HepG2 (cell line): ENCODE measurements around the gene ALG8. TPM values are rescaled to one million over a fixed set of nuclear protein-coding genes. Genes with fewer than 3 reads are reported as not detected.

Experiments used
- ASH2L ChIP-seq: fragments of 300-600, 200-600 bp; sonication (generic); IDR thresholded peaks from 2 replicates; pipeline ENCODE4 v1.7.0; 2017; ENCODE audit warnings: low read depth, mild to moderate bottlenecking, moderate library complexity, mixed read lengths, low read length; ENCODE audit not compliant: insufficient read length
- CENPT ChIP-seq: sonication (generic); formaldehyde crosslinking; IDR thresholded peaks from 2 replicates; pipeline ENCODE4 v1.8.0; 2022; ENCODE audit warnings: low read depth, mild to moderate bottlenecking, moderate library complexity, missing genetic modification reagents
- ELF1 ChIP-seq: sonication (generic); formaldehyde crosslinking; IDR thresholded peaks from 2 replicates; pipeline ENCODE4 v1.4.0; 2020; ENCODE audit warnings: missing genetic modification reagents
- FOSL2 ChIP-seq: sonication (generic); formaldehyde crosslinking; IDR thresholded peaks from 2 replicates; pipeline ENCODE4 v1.4.0; 2020; ENCODE audit warnings: missing genetic modification reagents
- HHEX ChIP-seq: IDR thresholded peaks from 2 replicates; pipeline ENCODE4 v1.6.1; 2016; ENCODE audit warnings: control low read depth
- ISL2 ChIP-seq: sonication (generic); formaldehyde crosslinking; IDR thresholded peaks from 2 replicates; pipeline ENCODE4 v1.5.0; 2020; ENCODE audit warnings: missing genetic modification reagents
- MEIS1 ChIP-seq: sonication (generic); formaldehyde crosslinking; IDR thresholded peaks from 2 replicates; pipeline ENCODE4 v1.9.0; 2021; ENCODE audit warnings: mild to moderate bottlenecking, missing genetic modification reagents, moderate library complexity, borderline replicate concordance
- POLR2AphosphoS2 ChIP-seq: IDR thresholded peaks from 2 replicates; pipeline ENCODE4 v1.6.1; 2011; ENCODE audit warnings: low read depth, low read length, improper control_type of control experiment
- SATB2 ChIP-seq: sonication (generic); formaldehyde crosslinking; IDR thresholded peaks from 2 replicates; pipeline ENCODE4 v1.5.0; 2020; ENCODE audit warnings: missing genetic modification reagents
- SP5 ChIP-seq: IDR thresholded peaks from 2 replicates; pipeline ENCODE4 v1.6.1; 2016; ENCODE audit warnings: low read depth, borderline replicate concordance
- TBL1XR1 ChIP-seq: fragments of 150-350 bp; IDR thresholded peaks from 2 replicates; pipeline ENCODE4 v1.6.1; 2014; ENCODE audit warnings: borderline replicate concordance, low read length; ENCODE audit not compliant: partially characterized antibody
- YY1 ChIP-seq: IDR thresholded peaks from 2 replicates; pipeline ENCODE4 v1.6.1; 2011; ENCODE audit warnings: low read length, low read depth, moderate library complexity, mild to moderate bottlenecking; ENCODE audit not compliant: insufficient read depth, insufficient replicate concordance
- ZBTB34 ChIP-seq: sonication (generic); formaldehyde crosslinking; IDR thresholded peaks from 2 replicates; pipeline ENCODE4 v1.8.0; 2022; ENCODE audit warnings: mild to moderate bottlenecking, missing genetic modification reagents
- ZMYM4 ChIP-seq: sonication (generic); formaldehyde crosslinking; IDR thresholded peaks from 2 replicates; pipeline ENCODE4 v1.8.1; 2023; ENCODE audit warnings: mild to moderate bottlenecking, missing genetic modification reagents
- ZNF124 ChIP-seq: sonication (generic); formaldehyde crosslinking; IDR thresholded peaks from 2 replicates; pipeline ENCODE4 v1.4.0; 2020; ENCODE audit warnings: missing genetic modification reagents
- ZNF431 ChIP-seq: sonication (generic); formaldehyde crosslinking; IDR thresholded peaks from 2 replicates; pipeline ENCODE4 v1.9.0; 2022; ENCODE audit warnings: missing genetic modification reagents, low read depth, mild to moderate bottlenecking, borderline replicate concordance
- ZNF441 ChIP-seq: sonication (generic); formaldehyde crosslinking; IDR thresholded peaks from 2 replicates; pipeline ENCODE4 v1.7.0; 2021; ENCODE audit warnings: missing genetic modification reagents, borderline replicate concordance
- ZNF569 ChIP-seq: sonication (generic); formaldehyde crosslinking; IDR thresholded peaks from 2 replicates; pipeline ENCODE4 v1.5.0; 2020; ENCODE audit warnings: mild to moderate bottlenecking, missing genetic modification reagents, moderate library complexity, borderline replicate concordance
- ZNF598 ChIP-seq: sonication (generic); formaldehyde crosslinking; IDR thresholded peaks from 2 replicates; pipeline ENCODE4 v1.5.1; 2020; ENCODE audit warnings: mild to moderate bottlenecking, missing genetic modification reagents, borderline replicate concordance
- ZNF607 ChIP-seq: sonication (generic); formaldehyde crosslinking; IDR thresholded peaks from 2 replicates; pipeline ENCODE4 v1.5.1; 2020; ENCODE audit warnings: missing genetic modification reagents, mild to moderate bottlenecking, borderline replicate concordance
- ZNF678 ChIP-seq: sonication (generic); formaldehyde crosslinking; IDR thresholded peaks from 2 replicates; pipeline ENCODE4 v1.4.0; 2020; ENCODE audit warnings: mild to moderate bottlenecking, missing genetic modification reagents
- ZNF770 ChIP-seq: sonication (generic); formaldehyde crosslinking; IDR thresholded peaks from 2 replicates; pipeline ENCODE4 v1.5.0; 2020; ENCODE audit warnings: mild to moderate bottlenecking, missing genetic modification reagents
- ZXDC ChIP-seq: sonication (generic); formaldehyde crosslinking; IDR thresholded peaks from 2 replicates; pipeline ENCODE4 v1.5.0; 2020; ENCODE audit warnings: mild to moderate bottlenecking, missing genetic modification reagents
- polyA plus RNA-seq, 8 experiments: library from polyadenylated mRNA; depleted of rRNA in 3 of 8; stranded (reverse) in 7 of 8; unstranded in 1 of 8; fragments of >200 nt; fragmentation: Illumina TruSeq in 4 of 8; extraction: Trizol in 4 of 8; gene quantifications; 2 replicates each; pipeline versions ENCODE4 v1.2.1 to v1.2.3, GENCODE V29; 2011 to 2016; ENCODE audit warnings: low read depth in 4 of 8, missing spikeins in 1 of 8, mixed read lengths in 1 of 8; ENCODE audit not compliant: insufficient read depth in 1 of 8
- total RNA-seq, 5 experiments: library from RNA; depleted of rRNA; stranded (reverse); fragments of >200 nt; fragmentation: Illumina TruSeq; extraction: Trizol; gene quantifications; 2 replicates each; pipeline ENCODE4 v1.2.3, GENCODE V29; 2016; ENCODE audit warnings: low read depth in 1 of 5
- TF ChIP-seq, protein P1 (sequence below): IDR thresholded peaks from 2 replicates; pipeline ENCODE4 v1.6.1; 2012; ENCODE audit warnings: inconsistent platforms

Gene ALG8
- total and polyA plus RNA-seq, 2 of the 13 experiments (the other 11 are each of a cell fraction or from before 2014, with no cell fraction given): 75.8 to 88.0 TPM

DNA sequence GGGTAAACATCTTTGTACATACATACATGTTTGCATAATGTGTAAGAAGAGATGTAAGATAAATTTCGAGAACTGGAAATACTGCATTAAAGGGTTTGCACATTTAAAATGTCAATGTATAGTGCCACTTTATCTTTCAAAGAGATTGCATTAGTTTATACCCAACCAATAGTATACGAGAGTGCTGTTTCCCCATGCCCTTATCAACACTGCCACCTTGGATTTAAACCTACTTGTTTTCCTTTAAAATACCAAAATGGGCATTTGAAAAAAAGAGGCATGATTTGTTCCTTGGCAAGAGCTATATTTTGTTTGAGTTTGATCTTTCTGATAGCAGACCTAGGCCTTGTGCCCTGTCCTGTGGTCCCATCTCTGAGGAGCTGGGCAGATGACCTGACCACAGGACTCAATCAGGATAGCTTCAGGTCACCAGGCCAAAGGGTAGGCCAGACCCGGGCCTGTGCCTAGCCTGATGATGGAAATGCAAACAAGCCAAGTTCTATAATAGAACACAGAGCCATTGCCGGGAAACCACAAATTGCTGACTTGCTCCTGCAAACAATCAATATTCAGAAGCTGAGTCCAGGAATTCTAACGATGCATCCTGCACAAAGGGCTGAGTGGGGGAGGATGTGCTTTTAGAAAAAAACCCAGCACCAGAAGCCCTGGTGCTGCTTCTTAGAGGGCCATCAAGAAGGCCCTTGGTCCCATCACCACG lies 16.9 kb upstream of the ALG8 start (continued):
- peak; percentile 58; the same call in 1 of the 2 replicates for TF ChIP-seq ZNF441
- peak; percentile 83 for TF ChIP-seq ASH2L
- TF ChIP-seq ZNF607 (CRISPR knock-in tag): peak; percentile 24; the same call in 1 of the 2 replicates
- peak; percentile 85 for TF ChIP-seq FOSL2 (CRISPR knock-in tag)
- TF ChIP-seq MEIS1 (CRISPR knock-in tag): 0 out of 2 replicates have a peak, but pooled peaks have one; percentile 52
- TF ChIP-seq POLR2AphosphoS2: no peak
- TF ChIP-seq ZNF678 (CRISPR knock-in tag): no peak
- peak; percentile 69 for TF ChIP-seq ZBTB34 (CRISPR knock-in tag)
- TF ChIP-seq SATB2 (CRISPR knock-in tag): no peak
- no peak for TF ChIP-seq ZNF569
- peak; percentile 66; the same call in 1 of the 2 replicates for TF ChIP-seq ZNF124 (CRISPR knock-in tag)
- 0 out of 2 replicates have a peak, but pooled peaks have one; percentile 33 for TF ChIP-seq ZNF598
- no peak for TF ChIP-seq CENPT (CRISPR knock-in tag)
- peak; percentile 63 for TF ChIP-seq ELF1 (CRISPR knock-in tag)
- peak; percentile 10 for TF ChIP-seq YY1
- TF ChIP-seq ZXDC (CRISPR knock-in tag): no peak
- TF ChIP-seq ZNF431: peak; percentile 43; the same call in 1 of the 2 replicates
- TF ChIP-seq ISL2 (CRISPR knock-in tag): peak; percentile 94
- TF ChIP-seq HHEX (CRISPR knock-in tag): peak; percentile 53
- TF ChIP-seq ZMYM4: peak; percentile 77; the same call in 1 of the 2 replicates
- TF ChIP-seq, protein P1, sequence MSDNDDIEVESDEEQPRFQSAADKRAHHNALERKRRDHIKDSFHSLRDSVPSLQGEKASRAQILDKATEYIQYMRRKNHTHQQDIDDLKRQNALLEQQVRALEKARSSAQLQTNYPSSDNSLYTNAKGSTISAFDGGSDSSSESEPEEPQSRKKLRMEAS: peak; percentile 44; the same call in 1 of the 2 replicates
- TF ChIP-seq ZNF770 (CRISPR knock-in tag): peak; percentile 48
- 0 out of 2 replicates have a peak, but pooled peaks have one; percentile 37 for TF ChIP-seq SP5 (CRISPR knock-in tag)
- peak; percentile 96 for TF ChIP-seq TBL1XR1
